Smooth muscle cell (in vitro differentiated cells): ENCODE data around the gene RBKS. TPM values are rescaled to one million over a fixed set of nuclear protein-coding genes. Genes with fewer than 3 reads are reported as not detected.

Experiments used
- DNase-seq: peaks from one replicate; lab custom pipeline; 2025; ENCODE audit not compliant: unreplicated experiment; lab: John Stamatoyannopoulos, UW
- H2AFZ ChIP-seq: fragments of 200-600 bp; sonication (generic); 2 replicates; pipeline ENCODE4 v1.6.0; 2016; ENCODE audit warnings: antibody characterized with exemption, low read depth, mild to moderate bottlenecking
- H3F3A ChIP-seq: fragments of 200-600 bp; sonication (generic); 2 replicates; pipeline ENCODE4 v1.6.0; 2017; ENCODE audit warnings: antibody characterized with exemption, low read depth
- H3K27ac ChIP-seq: fragments of 200-600 bp; sonication (generic); 2 replicates; pipeline ENCODE4 v1.5.1; 2016; ENCODE audit warnings: low read depth, mild to moderate bottlenecking
- H3K27me3 ChIP-seq: fragments of 200-600 bp; sonication (generic); 2 replicates; pipeline ENCODE4 v1.6.1; 2016; ENCODE audit warnings: low read depth, mild to moderate bottlenecking
- H3K36me3 ChIP-seq: fragments of 200-600 bp; sonication (generic); 2 replicates; pipeline ENCODE4 v1.5.1; 2016; ENCODE audit warnings: low read depth
- H3K4me1 ChIP-seq: fragments of 200-600 bp; sonication (generic); 2 replicates; pipeline ENCODE4 v1.5.1; 2016; ENCODE audit warnings: low read depth
- H3K4me2 ChIP-seq: fragments of 200-600 bp; sonication (generic); 2 replicates; pipeline ENCODE4 v1.6.0; 2016; ENCODE audit warnings: mild to moderate bottlenecking
- H3K4me3 ChIP-seq: fragments of 200-600 bp; sonication (generic); 2 replicates; pipeline ENCODE4 v1.5.1; 2016; ENCODE audit warnings: mild to moderate bottlenecking
- H3K79me2 ChIP-seq: fragments of 200-600 bp; sonication (generic); 2 replicates; pipeline ENCODE4 v1.6.0; 2016; ENCODE audit warnings: low read depth, mild to moderate bottlenecking
- H3K9ac ChIP-seq: fragments of 200-600 bp; sonication (generic); 2 replicates; pipeline ENCODE4 v1.6.0; 2016; ENCODE audit warnings: low read depth
- H3K9me3 ChIP-seq: fragments of 200-600 bp; sonication (generic); replicated peaks from 2 replicates; pipeline ENCODE4 v1.5.1; 2016; ENCODE audit warnings: low read depth
- H4K20me1 ChIP-seq: fragments of 200-600 bp; sonication (generic); 2 replicates; pipeline ENCODE4 v1.6.0; 2016; ENCODE audit warnings: low read depth
- CTCF ChIP-seq: fragments of 200-600 bp; sonication (generic); IDR thresholded peaks from 2 replicates; pipeline ENCODE4 v1.5.1; 2017; ENCODE audit warnings: borderline replicate concordance, mild to moderate bottlenecking, antibody characterized with exemption; ENCODE audit not compliant: insufficient read depth, poor library complexity, severe bottlenecking
- WGBS: methylation state at CpG from one replicate; pipeline ENCODE4 v1.1.7; 2016; ENCODE audit warnings: low lambda C conversion rate; 5-methylcytosine and 5-hydroxymethylcytosine counted together
- polyA plus RNA-seq: library from polyadenylated mRNA; unstranded; fragments of >200 nt; fragmentation: Nextera tagmentation; extraction: Ambion mirVana; gene quantifications from 2 replicates; pipeline ENCODE4 v1.2.1, GENCODE V29; 2016
- total RNA-seq: library from RNA; depleted of rRNA; stranded (reverse); fragments of >200 nt; gene quantifications from 2 replicates; pipeline ENCODE4 v1.2.3, GENCODE V29; 2014

The RBKS gene
- total and polyA plus RNA-seq, 2 experiments from 2014 or later, result 1.0 to 3.3 TPM

DNA sequence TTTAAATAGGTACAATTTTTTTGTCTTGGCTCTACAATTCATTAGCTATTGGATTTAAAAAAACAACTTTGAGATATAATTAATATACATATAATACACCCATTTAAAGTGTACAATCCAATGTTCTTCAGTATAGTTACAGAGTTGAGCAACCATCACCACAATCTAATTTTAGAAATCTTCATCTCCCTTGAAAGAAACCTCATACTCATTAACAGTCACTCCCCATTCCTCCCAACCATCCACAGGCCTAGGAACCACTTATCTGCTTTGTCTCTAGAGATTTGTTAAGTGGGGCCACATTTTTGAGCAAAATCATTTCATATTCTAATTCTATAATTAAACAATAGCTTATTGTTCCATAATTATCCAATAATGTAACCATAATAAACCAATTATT lies 86.0 kb downstream of the RBKS start:
- H3K9me3 ChIP-seq, result no peaks in the 10 kb centered on the region
- H3K79me2 ChIP-seq, result no peaks in the 10 kb centered on the region
- peaks cover 10% of the 10 kb centered on the region for H3F3A ChIP-seq
- no peaks in the 10 kb centered on the region for H4K20me1 ChIP-seq
- no peaks in the 10 kb centered on the region for H3K36me3 ChIP-seq
- no peaks in the 10 kb centered on the region for H3K27me3 ChIP-seq
- peak overlapping the region; percentile 33 for H3K4me2 ChIP-seq
- no peaks in the 10 kb centered on the region for H3K4me1 ChIP-seq
- no peak for DNase-seq
- no peak overlapping the region for H3K27ac ChIP-seq
- H2AFZ ChIP-seq, result no peak overlapping the region
- TF ChIP-seq CTCF, result no peak
- H3K4me3 ChIP-seq, result no peak overlapping the region
- H3K9ac ChIP-seq, result no peak overlapping the region

DNA sequence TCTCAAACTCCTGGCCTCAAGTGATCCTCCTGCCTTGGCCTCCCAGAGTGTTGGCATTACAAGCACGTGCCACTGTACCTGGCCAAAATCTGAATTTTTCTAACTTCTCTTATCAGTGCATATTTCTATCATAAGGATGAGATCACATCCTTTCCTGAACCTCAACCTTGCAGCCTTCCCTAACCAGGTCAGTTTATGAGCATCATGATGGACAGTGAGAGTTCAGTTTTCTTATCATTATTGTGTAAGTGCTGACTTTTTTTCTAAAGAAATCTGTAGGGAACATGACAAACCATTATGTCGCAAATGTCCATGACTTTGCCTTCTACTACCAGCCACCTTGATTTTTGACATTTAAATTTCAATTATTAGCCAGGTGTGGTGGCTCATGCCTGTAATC lies 87.1 kb downstream of the RBKS start:
- 93% methylated on average over 2 of the region's 2 CpGs for WGBS
- H3F3A ChIP-seq, result peaks cover 10% of the 10 kb centered on the region
- H3K4me2 ChIP-seq, result no peak overlapping the region
- H3K27me3 ChIP-seq, result no peaks in the 10 kb centered on the region
- no peak overlapping the region for H2AFZ ChIP-seq
- no peak overlapping the region for H3K27ac ChIP-seq
- H3K4me1 ChIP-seq, result no peaks in the 10 kb centered on the region
- H3K4me3 ChIP-seq, result no peak overlapping the region
- H4K20me1 ChIP-seq, result no peaks in the 10 kb centered on the region
- H3K36me3 ChIP-seq, result no peaks in the 10 kb centered on the region
- TF ChIP-seq CTCF, result no peak
- H3K9me3 ChIP-seq, result no peaks in the 10 kb centered on the region
- no peak overlapping the region for H3K9ac ChIP-seq
- no peaks in the 10 kb centered on the region for H3K79me2 ChIP-seq
- no peak for DNase-seq

DNA sequence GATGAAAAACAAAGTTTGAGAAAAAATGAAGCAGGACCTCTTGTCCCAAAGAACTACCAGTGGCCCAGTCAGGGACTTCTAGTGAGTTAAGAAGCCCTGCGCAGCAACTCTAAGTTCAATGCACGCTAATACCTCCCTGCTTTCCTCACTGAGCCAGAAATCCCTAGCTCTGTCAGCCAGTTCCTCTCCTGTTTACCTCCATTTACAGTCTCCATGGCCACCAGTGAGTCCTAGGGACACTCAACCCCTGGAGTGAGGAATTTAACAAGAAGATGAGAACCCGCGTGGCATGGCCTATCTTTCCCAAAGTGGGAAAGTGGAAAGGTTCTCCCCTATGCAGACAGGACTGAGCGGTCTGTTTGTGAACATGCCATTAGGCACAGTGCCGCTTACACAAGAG lies 87.6 kb downstream of the RBKS start:
- Histone ChIP-seq H3K36me3 (no peaks in the 10 kb centered on the region), H3K4me3 (no peak overlapping the region), H3F3A (peaks cover 10% of the 10 kb centered on the region), H3K9ac (no peak overlapping the region), H3K27me3 (no peaks in the 10 kb centered on the region), H3K9me3 (no peaks in the 10 kb centered on the region), H3K27ac (no peak overlapping the region), H3K4me1 (no peaks in the 10 kb centered on the region), H3K4me2 (no peak overlapping the region), H4K20me1 (no peaks in the 10 kb centered on the region), H2AFZ (no peak overlapping the region), H3K79me2 (no peaks in the 10 kb centered on the region)
- TF ChIP-seq CTCF, result no peak
- 93% methylated on average over 6 of the region's 6 CpGs for WGBS
- DNase-seq, result no peak

- DNase-seq, result no peak
- Histone ChIP-seq H3K27me3 (no peaks in the 10 kb centered on the region), H3K4me2 (no peak overlapping the region), H3K36me3 (no peaks in the 10 kb centered on the region), H3F3A (peaks cover 10% of the 10 kb centered on the region), H3K27ac (no peak overlapping the region), H3K4me3 (no peak overlapping the region), H3K4me1 (no peaks in the 10 kb centered on the region), H3K79me2 (no peaks in the 10 kb centered on the region), H2AFZ (no peak overlapping the region), H3K9ac (no peak overlapping the region), H4K20me1 (no peaks in the 10 kb centered on the region), H3K9me3 (no peaks in the 10 kb centered on the region)
- 98% methylated on average over 6 of the region's 6 CpGs for WGBS
- TF ChIP-seq CTCF, result no peak
Measured at GRCh38 chr2:27800856-27801255, 89.3 kb downstream of the RBKS start.
